Measurements from ENCODE around the gene SLC9A5.

The SLC9A5 gene

DNA sequence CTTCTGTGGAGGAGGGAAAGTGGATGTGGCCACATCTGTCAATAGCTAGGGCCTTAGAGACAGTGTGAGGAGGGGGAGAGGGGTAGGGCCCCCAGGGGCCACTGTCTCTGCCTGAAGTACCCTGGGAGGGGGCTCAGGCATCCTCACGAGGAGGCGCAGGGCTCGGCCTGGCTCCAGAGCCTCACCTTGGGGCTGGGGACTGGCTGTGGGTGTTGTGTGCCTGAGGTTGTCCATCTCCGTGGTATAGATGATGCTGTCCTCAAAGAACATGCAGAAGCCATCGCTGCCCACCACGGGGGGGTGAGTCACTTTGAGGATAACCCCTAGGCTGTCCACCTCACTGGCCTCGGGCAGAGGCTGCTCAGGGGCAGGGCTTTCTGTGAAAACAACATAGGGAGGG lies 42.7 kb downstream of the SLC9A5 start:
- no peak for ATAC-seq (ENCODE audit: insufficient read depth, low read depth)

DNA sequence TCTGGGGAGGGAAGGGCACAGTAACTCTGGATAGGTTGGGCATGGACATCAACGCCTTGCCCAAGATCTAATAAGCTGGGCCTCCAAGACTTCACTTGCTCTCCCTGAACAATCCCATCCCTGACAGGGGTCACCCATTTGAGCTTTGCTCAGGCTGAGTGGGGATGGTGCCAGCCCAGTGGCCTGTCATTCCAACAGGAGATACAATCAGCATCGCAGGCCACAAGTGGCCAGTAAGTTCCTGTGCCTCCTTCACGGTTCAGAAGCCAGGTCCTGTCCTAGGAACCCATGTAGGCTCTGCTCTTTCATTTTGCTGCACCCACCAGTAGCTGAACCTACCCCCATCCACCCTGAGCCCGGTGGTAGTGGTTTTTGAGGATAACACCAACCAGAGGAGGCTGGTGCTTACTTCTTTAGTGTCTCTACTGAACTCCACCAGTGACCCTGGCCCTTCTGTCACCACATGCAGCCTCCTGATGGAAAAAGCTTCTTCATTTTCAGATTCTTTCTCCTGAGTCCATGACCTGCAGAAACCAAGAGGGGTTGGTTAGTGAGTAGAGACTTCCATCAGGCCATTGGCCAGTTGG lies 45.5 kb downstream of the SLC9A5 start:
- Histone ChIP-seq H2AFZ (ENCODE audit: low read depth, low read length) (no peak overlapping the region), H3K4me2 (ENCODE audit: insufficient read depth, low read length) (no peak overlapping the region), H3K9ac (ENCODE audit: low read depth, low read length) (no peak overlapping the region), H3K9me3 (ENCODE audit: insufficient read depth, low read length, severe bottlenecking) (no peaks in the 10 kb centered on the region), H3K79me2 (ENCODE audit: insufficient read depth, low read length) (no peaks in the 10 kb centered on the region), H3K4me3 (ENCODE audit: low read depth in 1 of 2, low read length in 2 of 2) (no peak overlapping the region), H3K36me3 (ENCODE audit: insufficient read depth, low read length) (no peaks in the 10 kb centered on the region), H3K27me3 (ENCODE audit: insufficient read depth, low read length, poor library complexity) (no peaks in the 10 kb centered on the region), H3K4me1 (ENCODE audit: insufficient read depth, low read length) (no peaks in the 10 kb centered on the region), H4K20me1 (ENCODE audit: insufficient read depth, low read length) (no peaks in the 10 kb centered on the region), H3K27ac (ENCODE audit: low read length) (no peak overlapping the region)
- TF ChIP-seq, protein P1, sequence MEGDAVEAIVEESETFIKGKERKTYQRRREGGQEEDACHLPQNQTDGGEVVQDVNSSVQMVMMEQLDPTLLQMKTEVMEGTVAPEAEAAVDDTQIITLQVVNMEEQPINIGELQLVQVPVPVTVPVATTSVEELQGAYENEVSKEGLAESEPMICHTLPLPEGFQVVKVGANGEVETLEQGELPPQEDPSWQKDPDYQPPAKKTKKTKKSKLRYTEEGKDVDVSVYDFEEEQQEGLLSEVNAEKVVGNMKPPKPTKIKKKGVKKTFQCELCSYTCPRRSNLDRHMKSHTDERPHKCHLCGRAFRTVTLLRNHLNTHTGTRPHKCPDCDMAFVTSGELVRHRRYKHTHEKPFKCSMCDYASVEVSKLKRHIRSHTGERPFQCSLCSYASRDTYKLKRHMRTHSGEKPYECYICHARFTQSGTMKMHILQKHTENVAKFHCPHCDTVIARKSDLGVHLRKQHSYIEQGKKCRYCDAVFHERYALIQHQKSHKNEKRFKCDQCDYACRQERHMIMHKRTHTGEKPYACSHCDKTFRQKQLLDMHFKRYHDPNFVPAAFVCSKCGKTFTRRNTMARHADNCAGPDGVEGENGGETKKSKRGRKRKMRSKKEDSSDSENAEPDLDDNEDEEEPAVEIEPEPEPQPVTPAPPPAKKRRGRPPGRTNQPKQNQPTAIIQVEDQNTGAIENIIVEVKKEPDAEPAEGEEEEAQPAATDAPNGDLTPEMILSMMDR (IDR thresholded peaks at IDR 0.05; ENCODE audit: borderline replicate concordance, extremely low read depth, low read length, poor library complexity, severe bottlenecking): no peak
- TF ChIP-seq EZH2 (IDR thresholded peaks at IDR 0.05; ENCODE audit: borderline replicate concordance, low read depth, low read length, severe bottlenecking): no peak
- ATAC-seq (ENCODE audit: insufficient read depth, low read depth): no peak
- no peak for DNase-seq

More for the DNA sequence above, 42.7 kb downstream of the SLC9A5 start:
- Histone ChIP-seq H3K27ac (ENCODE audit: low read length) (no peak overlapping the region), H3K4me1 (ENCODE audit: insufficient read depth, low read length) (no peaks in the 10 kb centered on the region), H3K36me3 (ENCODE audit: insufficient read depth, low read length) (no peaks in the 10 kb centered on the region), H3K9me3 (ENCODE audit: insufficient read depth, low read length, severe bottlenecking) (no peaks in the 10 kb centered on the region), H3K27me3 (ENCODE audit: insufficient read depth, low read length, poor library complexity) (no peaks in the 10 kb centered on the region), H3K4me2 (ENCODE audit: insufficient read depth, low read length) (no peak overlapping the region), H2AFZ (ENCODE audit: low read depth, low read length) (no peak overlapping the region), H4K20me1 (ENCODE audit: insufficient read depth, low read length) (no peaks in the 10 kb centered on the region; the same call in 1 of the 2 replicates), H3K9ac (ENCODE audit: low read depth, low read length) (no peak overlapping the region), H3K4me3 (ENCODE audit: low read depth in 1 of 2, low read length in 2 of 2) (no peak overlapping the region), H3K79me2 (ENCODE audit: insufficient read depth, low read length) (no peaks in the 10 kb centered on the region)
- DNase-seq: no peak
- TF ChIP-seq, protein P1 (IDR thresholded peaks at IDR 0.05; ENCODE audit: borderline replicate concordance, extremely low read depth, low read length, poor library complexity, severe bottlenecking): no peak
- no peak for TF ChIP-seq EZH2 (IDR thresholded peaks at IDR 0.05; ENCODE audit: borderline replicate concordance, low read depth, low read length, severe bottlenecking)

DNA sequence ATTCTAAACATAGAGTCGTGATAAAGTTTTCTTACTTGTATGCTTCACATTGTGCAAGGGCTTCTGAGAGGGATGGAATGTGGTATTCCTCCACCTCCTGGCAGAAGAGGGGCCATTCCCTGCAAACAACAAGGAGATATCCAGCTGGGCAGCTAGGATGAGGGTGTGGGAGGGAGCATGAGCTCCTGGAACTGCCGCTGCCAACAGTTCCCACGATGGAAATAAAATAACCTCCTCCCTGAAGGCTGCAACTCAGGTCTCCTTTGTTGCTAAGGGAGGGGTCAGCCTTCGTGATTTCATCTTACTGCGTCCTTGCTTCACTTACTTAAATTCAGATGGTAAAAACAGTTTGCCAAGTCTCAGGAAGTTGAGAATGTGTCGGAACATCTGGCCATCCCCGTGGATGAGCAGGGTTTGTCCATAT lies 46.2 kb downstream of the SLC9A5 start:
- H3K27me3 ChIP-seq (ENCODE audit: insufficient read depth, low read length, poor library complexity): no peaks in the 10 kb centered on the region
- DNase-seq (no peak), ATAC-seq (ENCODE audit: insufficient read depth, low read depth) (no peak)
- H4K20me1 ChIP-seq (ENCODE audit: insufficient read depth, low read length): no peaks in the 10 kb centered on the region
- no peak overlapping the region for H3K4me2 ChIP-seq (ENCODE audit: insufficient read depth, low read length)
- H3K36me3 ChIP-seq (ENCODE audit: insufficient read depth, low read length): no peaks in the 10 kb centered on the region
- TF ChIP-seq EZH2 (IDR thresholded peaks at IDR 0.05; ENCODE audit: borderline replicate concordance, low read depth, low read length, severe bottlenecking): no peak
- TF ChIP-seq, protein P1 (IDR thresholded peaks at IDR 0.05; ENCODE audit: borderline replicate concordance, extremely low read depth, low read length, poor library complexity, severe bottlenecking): no peak
- H3K27ac ChIP-seq (ENCODE audit: low read length): no peak overlapping the region
- no peak overlapping the region for H3K4me3 ChIP-seq (ENCODE audit: low read depth in 1 of 2, low read length in 2 of 2)
- no peaks in the 10 kb centered on the region for H3K4me1 ChIP-seq (ENCODE audit: insufficient read depth, low read length)
- no peak overlapping the region for H3K9ac ChIP-seq (ENCODE audit: low read depth, low read length)
- H3K79me2 ChIP-seq (ENCODE audit: insufficient read depth, low read length): no peaks in the 10 kb centered on the region
- H2AFZ ChIP-seq (ENCODE audit: low read depth, low read length): no peak overlapping the region
- no peaks in the 10 kb centered on the region for H3K9me3 ChIP-seq (ENCODE audit: insufficient read depth, low read length, severe bottlenecking)
